ENCODE results near the gene U2AF1L4.

U2AF1L4 gene

DNA sequence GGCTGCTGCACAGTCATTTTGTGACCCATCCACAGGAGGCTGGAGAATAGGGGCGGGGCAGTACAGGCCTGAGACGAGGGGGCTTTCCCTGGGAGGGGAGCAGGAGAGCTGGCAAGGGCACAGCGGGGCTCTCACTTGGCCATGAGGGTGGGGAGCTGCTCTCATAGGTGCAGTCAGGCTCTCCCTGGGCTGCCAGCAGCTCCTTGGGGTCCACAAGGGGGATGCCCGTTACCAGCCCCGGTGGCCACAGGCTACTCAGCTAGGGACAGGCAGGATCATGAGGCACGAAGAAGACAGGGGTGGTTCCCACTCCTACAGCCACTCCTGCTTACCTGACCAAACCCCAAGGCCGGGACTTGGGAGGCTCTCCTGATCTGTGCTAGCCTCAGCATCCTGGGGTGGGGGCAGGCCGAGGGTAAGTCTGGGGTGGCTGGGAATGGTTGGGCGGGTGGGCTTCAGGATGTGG lies 46.6 kb upstream of the U2AF1L4 start:
- no peak overlapping the region for H3K4me3 ChIP-seq (ENCODE audit: low read depth, low read length)
- H3K36me3 ChIP-seq (ENCODE audit: control insufficient read depth in 2 of 2, insufficient read depth in 1 of 2, low read length in 2 of 2): no peaks in the 10 kb centered on the region; a peak in 1 of 3 replicates
- H3K9me3 ChIP-seq (ENCODE audit: control insufficient read depth, insufficient read depth, low read depth, low read length): no peaks in the 10 kb centered on the region
- H3K27ac ChIP-seq (ENCODE audit: extremely low read depth, low read depth, low read length): no peak overlapping the region
- TF ChIP-seq, protein P1, sequence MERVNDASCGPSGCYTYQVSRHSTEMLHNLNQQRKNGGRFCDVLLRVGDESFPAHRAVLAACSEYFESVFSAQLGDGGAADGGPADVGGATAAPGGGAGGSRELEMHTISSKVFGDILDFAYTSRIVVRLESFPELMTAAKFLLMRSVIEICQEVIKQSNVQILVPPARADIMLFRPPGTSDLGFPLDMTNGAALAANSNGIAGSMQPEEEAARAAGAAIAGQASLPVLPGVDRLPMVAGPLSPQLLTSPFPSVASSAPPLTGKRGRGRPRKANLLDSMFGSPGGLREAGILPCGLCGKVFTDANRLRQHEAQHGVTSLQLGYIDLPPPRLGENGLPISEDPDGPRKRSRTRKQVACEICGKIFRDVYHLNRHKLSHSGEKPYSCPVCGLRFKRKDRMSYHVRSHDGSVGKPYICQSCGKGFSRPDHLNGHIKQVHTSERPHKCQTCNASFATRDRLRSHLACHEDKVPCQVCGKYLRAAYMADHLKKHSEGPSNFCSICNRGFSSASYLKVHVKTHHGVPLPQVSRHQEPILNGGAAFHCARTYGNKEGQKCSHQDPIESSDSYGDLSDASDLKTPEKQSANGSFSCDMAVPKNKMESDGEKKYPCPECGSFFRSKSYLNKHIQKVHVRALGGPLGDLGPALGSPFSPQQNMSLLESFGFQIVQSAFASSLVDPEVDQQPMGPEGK (tag by site-specific recombination; IDR thresholded peaks at IDR 0.05): no peak
- TF ChIP-seq ZNF837 (tag by site-specific recombination; IDR thresholded peaks at IDR 0.05): no peak
- no peak for TF ChIP-seq HOXC10 (CRISPR knock-in tag; IDR thresholded peaks at IDR 0.05)
- TF ChIP-seq GLI2 (tag by site-specific recombination; IDR thresholded peaks at IDR 0.05; ENCODE audit: borderline replicate concordance, low read depth): no peak
- TF ChIP-seq ZNF48 (tag by site-specific recombination; IDR thresholded peaks at IDR 0.05): no peak
- TF ChIP-seq ZBTB8A (tag by site-specific recombination; IDR thresholded peaks at IDR 0.05): no peak
- TF ChIP-seq ZNF341 (tag by site-specific recombination; IDR thresholded peaks at IDR 0.05; ENCODE audit: low read depth): no peak
- no peak for TF ChIP-seq ZNF561 (tag by site-specific recombination; IDR thresholded peaks at IDR 0.05; ENCODE audit: borderline replicate concordance)
- TF ChIP-seq ZNF248 (tag by site-specific recombination; IDR thresholded peaks at IDR 0.05): no peak
- no peak for TF ChIP-seq ZNF302 (tag by site-specific recombination; IDR thresholded peaks at IDR 0.05; ENCODE audit: low read depth)
- ChIA-PET CTCF (interaction anchor here (0.6 to 1.0 kb wide), 2 partner anchors 10 to 43 kb away, joined by 3 to 4 read pairs; no protein-coding TSS in a partner anchor), POLR2A (no interaction called here)
- H3K4me1 ChIP-seq (ENCODE audit: control insufficient read depth, insufficient read depth, low read length): no peaks in the 10 kb centered on the region

DNA sequence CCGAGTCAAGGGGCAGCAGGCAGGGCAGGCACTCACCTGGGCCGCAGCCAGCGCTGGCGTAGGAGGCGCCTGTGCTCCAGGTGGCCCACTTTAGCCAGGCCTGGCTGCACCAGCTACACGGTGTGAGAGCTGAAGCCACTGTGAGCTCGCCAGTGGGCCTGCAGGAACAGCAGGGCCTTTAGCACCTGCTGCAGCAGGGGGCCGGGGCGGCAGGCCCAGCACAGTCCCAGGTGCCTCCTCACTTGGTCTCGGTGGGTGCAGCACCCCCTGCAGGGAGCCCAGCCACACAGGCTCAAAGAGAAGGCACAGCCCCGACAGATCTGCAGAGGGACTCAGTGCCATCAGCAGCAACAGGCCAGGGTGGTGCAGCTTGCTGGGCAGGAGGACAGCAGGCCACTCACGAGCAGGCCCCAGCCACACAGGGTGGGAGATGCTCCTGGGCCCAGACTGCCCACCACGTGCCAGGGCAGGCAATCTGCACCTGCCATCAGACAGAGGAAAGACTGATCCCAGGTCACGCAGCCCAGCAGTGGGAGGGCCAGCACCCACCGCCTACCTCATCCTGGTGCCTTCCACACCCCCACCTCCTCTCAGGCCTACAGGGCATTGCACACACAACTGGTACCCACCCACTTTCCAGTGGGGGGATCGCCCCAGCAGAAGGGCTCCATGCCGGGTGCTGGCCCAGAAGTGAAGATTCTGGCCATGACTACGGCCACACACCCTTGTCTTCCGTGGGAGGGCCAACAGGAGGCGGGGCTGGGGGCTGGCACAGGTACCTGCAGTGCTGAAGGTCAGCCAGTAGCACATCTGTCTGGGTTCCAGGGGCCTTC lies 46.0 kb upstream of the U2AF1L4 start:
- Histone ChIP-seq H3K27ac (ENCODE audit: extremely low read depth, low read depth, low read length) (peak overlapping the region; percentile 31), H3K36me3 (ENCODE audit: control insufficient read depth in 2 of 2, insufficient read depth in 1 of 2, low read length in 2 of 2) (peaks cover 0 to under 1% of the 10 kb centered on the region in 2 experiments; a peak in 2 of 3 replicates), H3K9me3 (ENCODE audit: control insufficient read depth, insufficient read depth, low read depth, low read length) (no peaks in the 10 kb centered on the region), H3K4me1 (ENCODE audit: control insufficient read depth, insufficient read depth, low read length) (no peaks in the 10 kb centered on the region), H3K4me3 (ENCODE audit: low read depth, low read length) (no peak overlapping the region)
- CTCF ChIA-PET: interaction anchor here (0.6 kb wide), 2 partner anchors 13 to 569 kb away, joined by 3 read pairs; no protein-coding TSS in a partner anchor
- POLR2A ChIA-PET: interaction anchor here (3.3 kb wide), 1 partner anchor 51 kb away, joined by 13 read pairs; no protein-coding TSS in a partner anchor
- TF ChIP-seq ZNF792 (tag by site-specific recombination; IDR thresholded peaks at IDR 0.05) (no peak), ZIC2 (tag by site-specific recombination; IDR thresholded peaks at IDR 0.05) (peak; percentile 99), SP3 (tag by site-specific recombination; IDR thresholded peaks at IDR 0.05) (peak; percentile 15; the same call in 1 of the 2 replicates), MZF1 (tag by site-specific recombination; IDR thresholded peaks at IDR 0.05; ENCODE audit: borderline replicate concordance) (no peak), SCRT1 (tag by site-specific recombination; IDR thresholded peaks at IDR 0.05; ENCODE audit: borderline replicate concordance) (no peak), ZNF324 (tag by site-specific recombination; IDR thresholded peaks at IDR 0.05) (no peak), GLIS1 (tag by site-specific recombination; IDR thresholded peaks at IDR 0.05) (peak; percentile 69), ZNF248 (tag by site-specific recombination; IDR thresholded peaks at IDR 0.05) (no peak), ZNF112 (tag by site-specific recombination; IDR thresholded peaks at IDR 0.05) (no peak), ZNF624 (tag by site-specific recombination; IDR thresholded peaks at IDR 0.05) (no peak), ZNF701 (tag by site-specific recombination; IDR thresholded peaks at IDR 0.05) (no peak), ZFP69B (tag by site-specific recombination; IDR thresholded peaks at IDR 0.05) (no peak), ZNF426 (tag by site-specific recombination; IDR thresholded peaks at IDR 0.05) (no peak), EGR2 (tag by site-specific recombination; IDR thresholded peaks at IDR 0.05; ENCODE audit: low read depth) (peak; percentile 94), ZEB2 (tag by site-specific recombination; IDR thresholded peaks at IDR 0.05) (no peak), ZNF629 (tag by site-specific recombination; IDR thresholded peaks at IDR 0.05) (no peak)
- TF ChIP-seq, protein P2, sequence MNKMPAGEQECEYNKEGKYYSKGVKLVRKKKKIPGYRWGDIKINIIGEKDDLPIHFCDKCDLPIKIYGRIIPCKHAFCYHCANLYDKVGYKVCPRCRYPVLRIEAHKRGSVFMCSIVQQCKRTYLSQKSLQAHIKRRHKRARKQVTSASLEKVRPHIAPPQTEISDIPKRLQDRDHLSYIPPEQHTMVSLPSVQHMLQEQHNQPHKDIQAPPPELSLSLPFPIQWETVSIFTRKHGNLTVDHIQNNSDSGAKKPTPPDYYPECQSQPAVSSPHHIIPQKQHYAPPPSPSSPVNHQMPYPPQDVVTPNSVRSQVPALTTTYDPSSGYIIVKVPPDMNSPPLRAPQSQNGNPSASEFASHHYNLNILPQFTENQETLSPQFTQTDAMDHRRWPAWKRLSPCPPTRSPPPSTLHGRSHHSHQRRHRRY (tag by site-specific recombination; IDR thresholded peaks at IDR 0.05): no peak
- TF ChIP-seq, protein P3, sequence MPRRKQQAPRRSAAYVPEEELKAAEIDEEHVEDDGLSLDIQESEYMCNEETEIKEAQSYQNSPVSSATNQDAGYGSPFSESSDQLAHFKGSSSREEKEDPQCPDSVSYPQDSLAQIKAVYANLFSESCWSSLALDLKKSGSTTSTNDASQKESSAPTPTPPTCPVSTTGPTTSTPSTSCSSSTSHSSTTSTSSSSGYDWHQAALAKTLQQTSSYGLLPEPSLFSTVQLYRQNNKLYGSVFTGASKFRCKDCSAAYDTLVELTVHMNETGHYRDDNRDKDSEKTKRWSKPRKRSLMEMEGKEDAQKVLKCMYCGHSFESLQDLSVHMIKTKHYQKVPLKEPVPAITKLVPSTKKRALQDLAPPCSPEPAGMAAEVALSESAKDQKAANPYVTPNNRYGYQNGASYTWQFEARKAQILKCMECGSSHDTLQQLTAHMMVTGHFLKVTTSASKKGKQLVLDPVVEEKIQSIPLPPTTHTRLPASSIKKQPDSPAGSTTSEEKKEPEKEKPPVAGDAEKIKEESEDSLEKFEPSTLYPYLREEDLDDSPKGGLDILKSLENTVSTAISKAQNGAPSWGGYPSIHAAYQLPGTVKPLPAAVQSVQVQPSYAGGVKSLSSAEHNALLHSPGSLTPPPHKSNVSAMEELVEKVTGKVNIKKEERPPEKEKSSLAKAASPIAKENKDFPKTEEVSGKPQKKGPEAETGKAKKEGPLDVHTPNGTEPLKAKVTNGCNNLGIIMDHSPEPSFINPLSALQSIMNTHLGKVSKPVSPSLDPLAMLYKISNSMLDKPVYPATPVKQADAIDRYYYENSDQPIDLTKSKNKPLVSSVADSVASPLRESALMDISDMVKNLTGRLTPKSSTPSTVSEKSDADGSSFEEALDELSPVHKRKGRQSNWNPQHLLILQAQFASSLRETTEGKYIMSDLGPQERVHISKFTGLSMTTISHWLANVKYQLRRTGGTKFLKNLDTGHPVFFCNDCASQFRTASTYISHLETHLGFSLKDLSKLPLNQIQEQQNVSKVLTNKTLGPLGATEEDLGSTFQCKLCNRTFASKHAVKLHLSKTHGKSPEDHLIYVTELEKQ (tag by site-specific recombination; IDR thresholded peaks at IDR 0.05; ENCODE audit: borderline replicate concordance): no peak

Measured in HEK293 (cell line).